Right lobe of liver (tissue), 4 donors: ENCODE results near the gene GKN1.

Experiments
- POLR2A ChIP-seq: fragments of 450-650 bp; IDR thresholded peaks from one replicate; pipeline ENCODE4 v1.6.1; 2017; ENCODE audit warnings: antibody characterized with exemption, mild to moderate bottlenecking
- TF ChIP-seq, protein P1 (sequence below), 4 donors: fragments of 200-600 bp in 3 of 4; fragments of 450-650 bp in 1 of 4; IDR thresholded peaks; one replicate each; pipeline versions ENCODE4 v1.5.1 to v1.8.0; 2016 to 2022; ENCODE audit warnings: antibody characterized with exemption in 4 of 4, mild to moderate bottlenecking in 2 of 4
- donor health status: DM: no; HTN: no; CAD: no.
- donor health status: DM: no; HTN: no; CAD: no.
- donor health status: DM: no; HTN: yes; CAD: no.

DNA sequence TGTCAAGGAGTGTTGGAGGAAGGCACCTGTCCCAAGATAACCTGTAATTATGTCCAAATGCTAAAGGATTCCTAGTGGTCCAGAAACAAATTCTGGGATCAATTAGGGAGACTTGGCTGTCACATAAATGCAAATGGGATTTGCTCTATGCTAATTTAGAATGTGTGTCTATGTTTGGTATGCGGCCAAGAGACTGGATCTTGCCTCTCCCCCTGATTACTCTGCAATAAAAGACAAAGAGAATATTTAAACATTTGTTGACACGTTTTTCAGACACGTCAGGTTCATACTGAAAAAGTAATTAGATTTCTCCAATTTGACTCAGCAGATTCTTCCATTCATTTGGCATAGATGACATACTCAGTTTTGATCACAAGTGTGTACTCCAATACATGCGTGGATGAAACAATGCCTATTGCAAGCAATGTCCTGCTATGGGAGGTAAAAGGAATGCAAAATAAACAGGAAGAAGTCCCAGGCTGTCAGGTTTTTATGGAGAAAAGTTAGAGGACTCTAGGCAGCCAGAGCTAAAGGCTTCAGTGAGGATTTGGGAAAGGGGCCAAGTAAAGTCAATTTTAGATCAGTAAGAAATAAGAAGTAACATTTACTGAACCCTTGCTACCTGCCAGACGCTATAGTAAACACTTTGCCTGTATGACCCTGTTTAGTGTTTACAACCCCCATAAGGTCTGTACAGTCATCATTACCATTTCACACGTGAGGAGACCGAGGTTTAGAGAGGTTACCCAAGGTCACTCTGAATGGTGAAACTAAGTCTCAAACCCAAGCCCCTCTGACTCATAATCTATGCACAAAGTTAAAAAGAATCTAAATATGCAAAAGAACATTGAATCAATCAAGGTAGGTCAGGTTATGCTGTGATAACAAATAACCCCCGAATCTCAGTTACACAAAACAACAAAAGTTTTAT is 46.3 kb downstream of the GKN1 start:
- TF ChIP-seq, protein P1, sequence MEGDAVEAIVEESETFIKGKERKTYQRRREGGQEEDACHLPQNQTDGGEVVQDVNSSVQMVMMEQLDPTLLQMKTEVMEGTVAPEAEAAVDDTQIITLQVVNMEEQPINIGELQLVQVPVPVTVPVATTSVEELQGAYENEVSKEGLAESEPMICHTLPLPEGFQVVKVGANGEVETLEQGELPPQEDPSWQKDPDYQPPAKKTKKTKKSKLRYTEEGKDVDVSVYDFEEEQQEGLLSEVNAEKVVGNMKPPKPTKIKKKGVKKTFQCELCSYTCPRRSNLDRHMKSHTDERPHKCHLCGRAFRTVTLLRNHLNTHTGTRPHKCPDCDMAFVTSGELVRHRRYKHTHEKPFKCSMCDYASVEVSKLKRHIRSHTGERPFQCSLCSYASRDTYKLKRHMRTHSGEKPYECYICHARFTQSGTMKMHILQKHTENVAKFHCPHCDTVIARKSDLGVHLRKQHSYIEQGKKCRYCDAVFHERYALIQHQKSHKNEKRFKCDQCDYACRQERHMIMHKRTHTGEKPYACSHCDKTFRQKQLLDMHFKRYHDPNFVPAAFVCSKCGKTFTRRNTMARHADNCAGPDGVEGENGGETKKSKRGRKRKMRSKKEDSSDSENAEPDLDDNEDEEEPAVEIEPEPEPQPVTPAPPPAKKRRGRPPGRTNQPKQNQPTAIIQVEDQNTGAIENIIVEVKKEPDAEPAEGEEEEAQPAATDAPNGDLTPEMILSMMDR (IDR thresholded peaks at IDR 0.05) = no peak
- TF ChIP-seq POLR2A = no peak
